Measurements from ENCODE around the gene GIGYF2. TPM values are rescaled to one million over a fixed set of nuclear protein-coding genes. Genes with fewer than 3 reads are reported as not detected.
A peak's percentile ranks its signal among the peaks of the same experiment; 100 is the strongest.

Gene GIGYF2
- total RNA-seq, 1 experiment from 2014 or later = 55.3 TPM

DNA sequence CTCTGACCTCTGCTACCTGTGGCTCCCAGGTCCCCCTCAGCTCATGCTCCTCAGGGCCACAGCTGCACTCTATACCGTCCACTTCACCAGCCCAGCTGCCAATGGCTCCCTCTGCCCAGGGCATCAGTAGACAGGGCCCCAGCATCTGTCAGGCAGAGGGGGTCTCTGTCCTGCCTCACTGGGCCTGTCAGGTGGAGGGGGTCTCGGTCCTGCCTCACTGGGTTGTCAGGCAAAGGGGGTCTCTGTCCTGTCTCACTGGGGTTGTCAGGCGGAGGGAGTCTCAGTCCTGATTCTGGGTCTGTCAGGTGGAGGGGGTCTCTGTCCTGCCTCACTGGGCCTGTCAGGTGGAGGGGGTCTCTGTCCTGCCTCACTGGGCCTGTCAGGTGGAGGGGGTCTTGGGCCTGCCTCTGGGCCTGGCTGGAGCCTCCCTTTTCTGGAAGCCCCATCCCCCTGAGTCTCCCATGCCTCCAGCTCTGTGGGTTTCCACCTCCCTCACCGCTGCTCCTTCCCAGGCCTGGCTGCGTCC is 192.8 kb downstream of the GIGYF2 start:
- H4K5ac ChIP-seq (ENCODE audit: insufficient read length, low read depth, low read length) = no peak overlapping the region
- Mint-ChIP-seq H3K27me3 (ENCODE audit: low read depth) (peaks cover 45% of the 10 kb centered on the region), H3K4me3 (no peak overlapping the region), H3K27ac (peak overlapping the region in 1 of 3 experiments; percentile 56; a peak in 1 of 7 replicates), H3K9me3 (peaks cover 0 to 2% of the 10 kb centered on the region in 2 experiments; a peak in 2 of 5 replicates), H3K4me1 (peaks cover 19 to 23% of the 10 kb centered on the region in 2 experiments), H3K36me3 (ENCODE audit: insufficient read depth in 1 of 3, low read depth in 3 of 3) (no peaks in the 10 kb centered on the region; a peak in 1 of 7 replicates)
- H3K14ac ChIP-seq (ENCODE audit: insufficient read depth, low read length) = no peak overlapping the region
- H4K91ac ChIP-seq (ENCODE audit: insufficient read length, low read depth, low read length) = no peak overlapping the region
- H2BK5ac ChIP-seq (ENCODE audit: insufficient read length, low read length) = no peak overlapping the region
- no peak overlapping the region for H3K9ac ChIP-seq (ENCODE audit: extremely low read depth, insufficient read length, low read length)
- no peak overlapping the region for H3T11ph ChIP-seq (ENCODE audit: low read length)
- TF ChIP-seq, protein P1, sequence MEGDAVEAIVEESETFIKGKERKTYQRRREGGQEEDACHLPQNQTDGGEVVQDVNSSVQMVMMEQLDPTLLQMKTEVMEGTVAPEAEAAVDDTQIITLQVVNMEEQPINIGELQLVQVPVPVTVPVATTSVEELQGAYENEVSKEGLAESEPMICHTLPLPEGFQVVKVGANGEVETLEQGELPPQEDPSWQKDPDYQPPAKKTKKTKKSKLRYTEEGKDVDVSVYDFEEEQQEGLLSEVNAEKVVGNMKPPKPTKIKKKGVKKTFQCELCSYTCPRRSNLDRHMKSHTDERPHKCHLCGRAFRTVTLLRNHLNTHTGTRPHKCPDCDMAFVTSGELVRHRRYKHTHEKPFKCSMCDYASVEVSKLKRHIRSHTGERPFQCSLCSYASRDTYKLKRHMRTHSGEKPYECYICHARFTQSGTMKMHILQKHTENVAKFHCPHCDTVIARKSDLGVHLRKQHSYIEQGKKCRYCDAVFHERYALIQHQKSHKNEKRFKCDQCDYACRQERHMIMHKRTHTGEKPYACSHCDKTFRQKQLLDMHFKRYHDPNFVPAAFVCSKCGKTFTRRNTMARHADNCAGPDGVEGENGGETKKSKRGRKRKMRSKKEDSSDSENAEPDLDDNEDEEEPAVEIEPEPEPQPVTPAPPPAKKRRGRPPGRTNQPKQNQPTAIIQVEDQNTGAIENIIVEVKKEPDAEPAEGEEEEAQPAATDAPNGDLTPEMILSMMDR (conservative IDR thresholded peaks at IDR 0.05) = no peak
- H3K18ac ChIP-seq (ENCODE audit: insufficient read length, low read depth, low read length) = no peak overlapping the region
- H2BK12ac ChIP-seq (ENCODE audit: insufficient read length, low read depth, low read length) = no peak overlapping the region
- H4K20me1 ChIP-seq (ENCODE audit: control insufficient read depth, insufficient read depth, insufficient read length) = no peaks in the 10 kb centered on the region
- H2BK20ac ChIP-seq (ENCODE audit: low read depth, low read length, poor library complexity, severe bottlenecking) = no peak overlapping the region
- H3K56ac ChIP-seq (ENCODE audit: insufficient read length, low read depth, low read length) = no peak overlapping the region
- H3K23ac ChIP-seq (ENCODE audit: insufficient read length, low read depth, low read length) = no peak overlapping the region
- no peaks in the 10 kb centered on the region for H3K27me3 ChIP-seq (ENCODE audit: insufficient read depth, low read length)
- no peaks in the 10 kb centered on the region for H3K79me2 ChIP-seq (ENCODE audit: insufficient read depth, low read length)
- no peaks in the 10 kb centered on the region for H3K23me2 ChIP-seq (ENCODE audit: insufficient read length, low read depth, low read length, poor library complexity, severe bottlenecking)
- no peak overlapping the region for H4K8ac ChIP-seq (replicated peaks; ENCODE audit: insufficient read length, low read depth, low read length)
- no peak for DNase-seq
- H3K4me1 ChIP-seq (ENCODE audit: insufficient read depth, low read length) = no peaks in the 10 kb centered on the region; the same call in 1 of the 2 replicates
- H3K79me1 ChIP-seq (ENCODE audit: insufficient read depth, low read depth, low read length, poor library complexity, severe bottlenecking) = no peaks in the 10 kb centered on the region
- no peak overlapping the region for H2AK5ac ChIP-seq (ENCODE audit: insufficient read length, low read length)
- no peaks in the 10 kb centered on the region for H3K9me3 ChIP-seq (ENCODE audit: control insufficient read depth, low read depth, low read length)
- no peak overlapping the region for H2BK15ac ChIP-seq (ENCODE audit: low read depth, low read length)
- no peak overlapping the region for H2BK120ac ChIP-seq (ENCODE audit: low read depth, low read length, poor library complexity, severe bottlenecking)
- no peak overlapping the region for H2AFZ ChIP-seq (ENCODE audit: low read length)
- H3K4ac ChIP-seq (ENCODE audit: low read depth, low read length) = no peak overlapping the region
- no peak overlapping the region for H3K27ac ChIP-seq (ENCODE audit: insufficient read length, low read depth, low read length)
- no CpG with 5 or more reads among the region's 5 CpGs for WGBS (ENCODE audit: extremely low coverage, insufficient read length, low lambda C conversion rate)
- no peak overlapping the region for H3K4me2 ChIP-seq (ENCODE audit: insufficient read depth, insufficient read length, low read length)

Data from H9 (cell line).